ENCODE results near the gene ATP2B2. TPM values are rescaled to one million over a fixed set of nuclear protein-coding genes. Genes with fewer than 3 reads are reported as not detected.

The ATP2B2 gene
- total and polyA plus RNA-seq, 2 donors (not counting 1 experiment from before 2014, with no cell fraction given), result not detected

DNA sequence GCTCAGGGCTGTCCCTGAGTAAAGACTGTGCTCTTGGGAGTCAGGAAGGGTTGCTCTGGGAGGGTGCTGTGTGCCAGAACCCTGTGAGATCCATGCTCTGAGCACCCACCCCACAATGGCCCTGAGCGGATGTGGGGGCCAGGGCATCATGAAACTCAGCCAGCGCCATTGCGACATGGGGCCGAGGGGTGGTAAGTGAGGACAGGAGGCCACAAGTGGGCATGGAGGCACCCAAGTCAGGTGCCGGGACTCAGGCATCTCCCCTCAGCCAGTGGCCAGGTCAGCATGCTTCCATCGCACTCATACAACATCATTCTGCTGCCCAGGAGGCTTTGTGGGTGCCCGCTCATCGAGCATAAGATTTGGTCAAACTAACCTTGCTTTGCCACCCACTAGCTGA, 19.6 kb downstream of the ATP2B2 start:
- Mint-ChIP-seq H3K27ac (no peak overlapping the region), H3K27me3 (no peaks in the 10 kb centered on the region), H3K4me3 (no peak overlapping the region), H3K9me3 (ENCODE audit: insufficient read depth) (no peaks in the 10 kb centered on the region), H3K4me1 (no peaks in the 10 kb centered on the region)
- H3K4me2 ChIP-seq (replicated peaks; ENCODE audit: low read depth, low read length, poor library complexity, severe bottlenecking), result no peak overlapping the region
- no peaks in the 10 kb centered on the region for H4K20me1 ChIP-seq (ENCODE audit: control insufficient read depth, insufficient read depth, low read length, poor library complexity, severe bottlenecking)
- TF ChIP-seq, protein P1, sequence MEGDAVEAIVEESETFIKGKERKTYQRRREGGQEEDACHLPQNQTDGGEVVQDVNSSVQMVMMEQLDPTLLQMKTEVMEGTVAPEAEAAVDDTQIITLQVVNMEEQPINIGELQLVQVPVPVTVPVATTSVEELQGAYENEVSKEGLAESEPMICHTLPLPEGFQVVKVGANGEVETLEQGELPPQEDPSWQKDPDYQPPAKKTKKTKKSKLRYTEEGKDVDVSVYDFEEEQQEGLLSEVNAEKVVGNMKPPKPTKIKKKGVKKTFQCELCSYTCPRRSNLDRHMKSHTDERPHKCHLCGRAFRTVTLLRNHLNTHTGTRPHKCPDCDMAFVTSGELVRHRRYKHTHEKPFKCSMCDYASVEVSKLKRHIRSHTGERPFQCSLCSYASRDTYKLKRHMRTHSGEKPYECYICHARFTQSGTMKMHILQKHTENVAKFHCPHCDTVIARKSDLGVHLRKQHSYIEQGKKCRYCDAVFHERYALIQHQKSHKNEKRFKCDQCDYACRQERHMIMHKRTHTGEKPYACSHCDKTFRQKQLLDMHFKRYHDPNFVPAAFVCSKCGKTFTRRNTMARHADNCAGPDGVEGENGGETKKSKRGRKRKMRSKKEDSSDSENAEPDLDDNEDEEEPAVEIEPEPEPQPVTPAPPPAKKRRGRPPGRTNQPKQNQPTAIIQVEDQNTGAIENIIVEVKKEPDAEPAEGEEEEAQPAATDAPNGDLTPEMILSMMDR (IDR thresholded peaks at IDR 0.05), result no peak
- no peak for TF ChIP-seq EZH2 (IDR thresholded peaks at IDR 0.05; ENCODE audit: borderline replicate concordance, insufficient read depth, low read depth, low read length, poor library complexity, severe bottlenecking)
- H3K4me1 ChIP-seq (ENCODE audit: control insufficient read depth in 2 of 2, insufficient read depth in 2 of 2, low read length in 2 of 2), result no peaks in the 10 kb centered on the region
- H3K27ac ChIP-seq (ENCODE audit: low read length in 2 of 2), result no peak overlapping the region
- no peak overlapping the region for H3K4me3 ChIP-seq (ENCODE audit: control extremely low read depth in 1 of 5, extremely low read depth in 1 of 5, insufficient read depth in 1 of 5, low read depth in 2 of 5, low read length in 4 of 5)
- WGBS (ENCODE audit: insufficient coverage), result 93% methylated on average over 5 of the region's 8 CpGs
- H3K36me3 ChIP-seq (replicated peaks in 1 of 2; ENCODE audit: control extremely low read depth in 1 of 2, control insufficient read depth in 1 of 2, extremely low read depth in 1 of 2, insufficient read depth in 2 of 2, low read length in 1 of 2), result no peaks in the 10 kb centered on the region
- CTCF ChIA-PET, result no interaction called here
- ATAC-seq (ENCODE audit: low read depth) (no peak), DNase-seq (no peak)
- H3K9me3 ChIP-seq (ENCODE audit: control extremely low read depth in 1 of 3, control insufficient read depth in 2 of 3, insufficient read depth in 1 of 3, low read length in 2 of 3), result peaks cover 0 to 2% (median 0%) of the 10 kb centered on the region in 3 donors
- H3K27me3 ChIP-seq (replicated peaks in 1 of 4; ENCODE audit: control extremely low read depth in 1 of 4, control insufficient read depth in 3 of 4, insufficient read depth in 4 of 4, low read length in 3 of 4), result no peaks in the 10 kb centered on the region
- POLR2A ChIA-PET, result no interaction called here
- intact Hi-C loops (cut with micrococcal nuclease), result no loop called here
- no peak overlapping the region for H2AFZ ChIP-seq (ENCODE audit: insufficient read depth, low read depth, low read length, poor library complexity, severe bottlenecking)
- H3K9ac ChIP-seq (ENCODE audit: low read length), result no peak overlapping the region
- no peaks in the 10 kb centered on the region for H3K79me2 ChIP-seq (ENCODE audit: control insufficient read depth, insufficient read depth, low read length)

DNA sequence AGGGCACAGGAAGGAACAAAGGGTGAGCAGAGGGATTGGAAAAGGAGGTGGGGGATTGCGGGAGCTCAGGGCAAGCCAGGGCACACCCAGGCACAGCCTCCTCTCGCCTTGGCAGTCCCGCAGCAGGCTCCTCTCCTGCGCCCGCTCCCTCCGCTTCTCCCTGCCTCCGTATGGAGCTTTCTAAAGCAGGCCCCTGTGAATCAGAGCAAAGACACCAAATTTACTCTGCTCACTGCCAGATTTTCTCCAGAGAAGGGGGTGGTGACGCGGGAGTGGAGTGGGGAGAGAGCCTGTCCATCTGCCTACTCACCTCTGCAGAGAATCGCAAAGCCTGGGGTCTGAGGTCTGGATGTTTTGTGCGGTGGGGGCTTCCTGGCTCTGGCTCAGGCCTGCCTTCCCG, 20.0 kb downstream of the ATP2B2 start:
- H3K79me2 ChIP-seq (ENCODE audit: control insufficient read depth, insufficient read depth, low read length), result no peaks in the 10 kb centered on the region
- TF ChIP-seq EZH2 (IDR thresholded peaks at IDR 0.05; ENCODE audit: borderline replicate concordance, insufficient read depth, low read depth, low read length, poor library complexity, severe bottlenecking), result no peak
- TF ChIP-seq, protein P1 (IDR thresholded peaks at IDR 0.05), result no peak
- CTCF ChIA-PET, result no interaction called here
- no peaks in the 10 kb centered on the region for H3K4me1 ChIP-seq (ENCODE audit: control insufficient read depth in 2 of 2, insufficient read depth in 2 of 2, low read length in 2 of 2)
- ATAC-seq (ENCODE audit: low read depth) (no peak), DNase-seq (no peak)
- H3K36me3 ChIP-seq (replicated peaks in 1 of 2; ENCODE audit: control extremely low read depth in 1 of 2, control insufficient read depth in 1 of 2, extremely low read depth in 1 of 2, insufficient read depth in 2 of 2, low read length in 1 of 2), result no peaks in the 10 kb centered on the region
- no peak overlapping the region for H3K27ac Mint-ChIP-seq
- H3K27me3 Mint-ChIP-seq, result no peaks in the 10 kb centered on the region
- no peaks in the 10 kb centered on the region for H3K4me1 Mint-ChIP-seq
- no peaks in the 10 kb centered on the region for H3K27me3 ChIP-seq (replicated peaks in 1 of 4; ENCODE audit: control extremely low read depth in 1 of 4, control insufficient read depth in 3 of 4, insufficient read depth in 4 of 4, low read length in 3 of 4)
- POLR2A ChIA-PET, result no interaction called here
- no peak overlapping the region for H3K9ac ChIP-seq (ENCODE audit: low read length)
- 82% methylated on average over 10 of the region's 12 CpGs for WGBS (ENCODE audit: insufficient coverage)
- no peaks in the 10 kb centered on the region for H4K20me1 ChIP-seq (ENCODE audit: control insufficient read depth, insufficient read depth, low read length, poor library complexity, severe bottlenecking)
- H3K9me3 ChIP-seq (ENCODE audit: control extremely low read depth in 1 of 3, control insufficient read depth in 2 of 3, insufficient read depth in 1 of 3, low read length in 2 of 3), result peaks cover 0 to 2% (median 0%) of the 10 kb centered on the region in 3 donors
- H3K4me3 ChIP-seq (ENCODE audit: control extremely low read depth in 1 of 5, extremely low read depth in 1 of 5, insufficient read depth in 1 of 5, low read depth in 2 of 5, low read length in 4 of 5), result no peak overlapping the region
- H2AFZ ChIP-seq (ENCODE audit: insufficient read depth, low read depth, low read length, poor library complexity, severe bottlenecking), result no peak overlapping the region
- no peak overlapping the region for H3K4me2 ChIP-seq (replicated peaks; ENCODE audit: low read depth, low read length, poor library complexity, severe bottlenecking)
- no peaks in the 10 kb centered on the region for H3K9me3 Mint-ChIP-seq (ENCODE audit: insufficient read depth)
- intact Hi-C loops (cut with micrococcal nuclease), result no loop called here
- H3K4me3 Mint-ChIP-seq, result no peak overlapping the region
- no peak overlapping the region for H3K27ac ChIP-seq (ENCODE audit: low read length in 2 of 2)

Measured in B cell (primary cell).